Sigmoid colon (tissue), 3 donors: ENCODE measurements around the gene SPEN.

Source experiments
- CTCF ChIP-seq, 4 experiments: fragments of 450-650 bp in 3 of 4; fragments of 200-600 bp in 1 of 4; IDR thresholded peaks; one replicate each; pipeline ENCODE4 v1.5.1; 2016 to 2019; ENCODE audit warnings: antibody characterized with exemption in 4 of 4, mild to moderate bottlenecking in 3 of 4, moderate library complexity in 2 of 4
- POLR2A ChIP-seq, 2 donors: fragments of 450-650 bp; IDR thresholded peaks; one replicate each; pipeline ENCODE4 v1.6.1; 2016; ENCODE audit warnings: antibody characterized with exemption in 2 of 2, mild to moderate bottlenecking in 2 of 2, moderate library complexity in 2 of 2

GRCh38 chr1:15799928-15800835 lies 47.3 kb upstream of the SPEN start:
- TF ChIP-seq POLR2A (IDR thresholded peaks at IDR 0.05) (no peak), CTCF (IDR thresholded peaks at IDR 0.05) (no peak)
